ENCODE data around the gene MYO1D. TPM values are rescaled to one million over a fixed set of nuclear protein-coding genes. Genes with fewer than 3 reads are reported as not detected.

MYO1D gene
- total RNA-seq, 1 experiment from 2014 or later, result 35.7 TPM

DNA sequence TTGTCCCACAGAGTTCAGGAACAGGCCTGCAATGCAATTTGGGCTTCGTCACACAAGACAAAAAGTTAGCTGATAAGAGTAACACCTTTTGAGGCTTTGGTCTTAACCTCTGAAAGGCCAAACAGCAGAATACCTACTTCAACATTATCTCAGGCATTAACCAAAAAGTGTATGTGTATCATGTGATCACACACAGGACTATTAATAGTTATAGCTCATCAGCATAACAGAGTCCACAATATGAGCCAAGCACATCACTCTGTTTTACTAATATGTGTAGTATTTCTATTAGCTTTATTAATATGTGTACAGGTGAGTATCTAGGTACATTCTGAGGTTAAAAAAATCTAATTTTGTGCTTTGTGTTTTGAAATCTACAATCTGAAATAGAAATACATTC is 30.8 kb downstream of the MYO1D start:
- TF ChIP-seq EZH2phosphoT487 (IDR thresholded peaks at IDR 0.05; ENCODE audit: borderline replicate concordance) (no peak), YY1 (IDR thresholded peaks at IDR 0.05; ENCODE audit: extremely low read depth, insufficient replicate concordance, low read depth, low read length) (no peak), ZFX (IDR thresholded peaks at IDR 0.05) (no peak), EZH2 (IDR thresholded peaks at IDR 0.05) (no peak), TCF7L2 (IDR thresholded peaks at IDR 0.05; ENCODE audit: borderline replicate concordance, extremely low read depth, insufficient read depth, insufficient read length) (no peak), POLR2A (IDR thresholded peaks at IDR 0.05; ENCODE audit: borderline replicate concordance, extremely low read depth, insufficient read depth, insufficient read length) (no peak), EGR1 (IDR thresholded peaks at IDR 0.05; ENCODE audit: low read depth) (no peak), SP1 (IDR thresholded peaks at IDR 0.05; ENCODE audit: low read depth) (no peak), ZNF274 (IDR thresholded peaks at IDR 0.05; ENCODE audit: low read depth, low read length) (no peak), ELF1 (IDR thresholded peaks at IDR 0.05; ENCODE audit: borderline replicate concordance, low read depth) (no peak), FOSL1 (IDR thresholded peaks at IDR 0.05; ENCODE audit: low read depth) (no peak), POLR2AphosphoS5 (IDR thresholded peaks at IDR 0.05; ENCODE audit: low read depth, low read length) (no peak), SIN3A (IDR thresholded peaks at IDR 0.05; ENCODE audit: low read depth) (no peak), RAD21 (IDR thresholded peaks at IDR 0.05; ENCODE audit: low read depth) (no peak), JUND (IDR thresholded peaks at IDR 0.05) (no peak)
- TF ChIP-seq, protein P1, sequence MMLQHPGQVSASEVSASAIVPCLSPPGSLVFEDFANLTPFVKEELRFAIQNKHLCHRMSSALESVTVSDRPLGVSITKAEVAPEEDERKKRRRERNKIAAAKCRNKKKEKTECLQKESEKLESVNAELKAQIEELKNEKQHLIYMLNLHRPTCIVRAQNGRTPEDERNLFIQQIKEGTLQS (IDR thresholded peaks at IDR 0.05), result no peak
- TF ChIP-seq, protein P2, sequence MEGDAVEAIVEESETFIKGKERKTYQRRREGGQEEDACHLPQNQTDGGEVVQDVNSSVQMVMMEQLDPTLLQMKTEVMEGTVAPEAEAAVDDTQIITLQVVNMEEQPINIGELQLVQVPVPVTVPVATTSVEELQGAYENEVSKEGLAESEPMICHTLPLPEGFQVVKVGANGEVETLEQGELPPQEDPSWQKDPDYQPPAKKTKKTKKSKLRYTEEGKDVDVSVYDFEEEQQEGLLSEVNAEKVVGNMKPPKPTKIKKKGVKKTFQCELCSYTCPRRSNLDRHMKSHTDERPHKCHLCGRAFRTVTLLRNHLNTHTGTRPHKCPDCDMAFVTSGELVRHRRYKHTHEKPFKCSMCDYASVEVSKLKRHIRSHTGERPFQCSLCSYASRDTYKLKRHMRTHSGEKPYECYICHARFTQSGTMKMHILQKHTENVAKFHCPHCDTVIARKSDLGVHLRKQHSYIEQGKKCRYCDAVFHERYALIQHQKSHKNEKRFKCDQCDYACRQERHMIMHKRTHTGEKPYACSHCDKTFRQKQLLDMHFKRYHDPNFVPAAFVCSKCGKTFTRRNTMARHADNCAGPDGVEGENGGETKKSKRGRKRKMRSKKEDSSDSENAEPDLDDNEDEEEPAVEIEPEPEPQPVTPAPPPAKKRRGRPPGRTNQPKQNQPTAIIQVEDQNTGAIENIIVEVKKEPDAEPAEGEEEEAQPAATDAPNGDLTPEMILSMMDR (IDR thresholded peaks at IDR 0.05 in 2 of 3, conservative IDR thresholded peaks at IDR 0.05 in 1 of 3; ENCODE audit: borderline replicate concordance in 1 of 3, insufficient read depth in 1 of 3, low read depth in 2 of 3, low read length in 2 of 3), result no peak
- TF ChIP-seq, protein P3, sequence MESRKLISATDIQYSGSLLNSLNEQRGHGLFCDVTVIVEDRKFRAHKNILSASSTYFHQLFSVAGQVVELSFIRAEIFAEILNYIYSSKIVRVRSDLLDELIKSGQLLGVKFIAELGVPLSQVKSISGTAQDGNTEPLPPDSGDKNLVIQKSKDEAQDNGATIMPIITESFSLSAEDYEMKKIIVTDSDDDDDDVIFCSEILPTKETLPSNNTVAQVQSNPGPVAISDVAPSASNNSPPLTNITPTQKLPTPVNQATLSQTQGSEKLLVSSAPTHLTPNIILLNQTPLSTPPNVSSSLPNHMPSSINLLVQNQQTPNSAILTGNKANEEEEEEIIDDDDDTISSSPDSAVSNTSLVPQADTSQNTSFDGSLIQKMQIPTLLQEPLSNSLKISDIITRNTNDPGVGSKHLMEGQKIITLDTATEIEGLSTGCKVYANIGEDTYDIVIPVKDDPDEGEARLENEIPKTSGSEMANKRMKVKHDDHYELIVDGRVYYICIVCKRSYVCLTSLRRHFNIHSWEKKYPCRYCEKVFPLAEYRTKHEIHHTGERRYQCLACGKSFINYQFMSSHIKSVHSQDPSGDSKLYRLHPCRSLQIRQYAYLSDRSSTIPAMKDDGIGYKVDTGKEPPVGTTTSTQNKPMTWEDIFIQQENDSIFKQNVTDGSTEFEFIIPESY (IDR thresholded peaks at IDR 0.05; ENCODE audit: extremely low read depth, insufficient replicate concordance, low read length), result no peak
- TF ChIP-seq, protein P4, sequence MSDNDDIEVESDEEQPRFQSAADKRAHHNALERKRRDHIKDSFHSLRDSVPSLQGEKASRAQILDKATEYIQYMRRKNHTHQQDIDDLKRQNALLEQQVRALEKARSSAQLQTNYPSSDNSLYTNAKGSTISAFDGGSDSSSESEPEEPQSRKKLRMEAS (IDR thresholded peaks at IDR 0.05), result no peak
- no peak for ATAC-seq
- POLR2A ChIA-PET, result no interaction called here

More for the DNA sequence above, 30.8 kb downstream of the MYO1D start:
- H3K9ac ChIP-seq (ENCODE audit: low read length), result no peak overlapping the region
- H4K20me1 ChIP-seq (ENCODE audit: insufficient read depth), result no peaks in the 10 kb centered on the region
- no peaks in the 10 kb centered on the region for H3K27me3 ChIP-seq (ENCODE audit: insufficient read depth, low read length)
- no peaks in the 10 kb centered on the region for H3K4me1 ChIP-seq (ENCODE audit: control insufficient read depth in 1 of 2, insufficient read depth in 2 of 2, low read length in 2 of 2)
- ChIA-PET RAD21 (ENCODE audit: low non-redundant PET in 1 of 2, low total read pairs in 2 of 2, uncharacterized antibody in 2 of 2, unreplicated experiment in 2 of 2) (no interaction called here), CTCF (no interaction called here)
- intact Hi-C loops (cut with micrococcal nuclease), result no loop called here
- H3K36me3 ChIP-seq (ENCODE audit: control insufficient read depth in 1 of 2, insufficient read depth in 2 of 2, low read length in 2 of 2), result no peaks in the 10 kb centered on the region
- H3K4me3 ChIP-seq (replicated peaks in 1 of 2; ENCODE audit: low read depth in 1 of 2, low read length in 2 of 2), result no peak overlapping the region
- no peaks in the 10 kb centered on the region for H3K79me2 ChIP-seq (ENCODE audit: insufficient read depth, low read length)
- no TSS peak for BruUV-seq (replicated peaks)
- H3K4me2 ChIP-seq (ENCODE audit: low read length), result no peak overlapping the region
- H3K9me2 ChIP-seq (ENCODE audit: insufficient read depth), result no peaks in the 10 kb centered on the region
- H3K27ac ChIP-seq (ENCODE audit: low read depth, low read length), result no peak overlapping the region
- no peak overlapping the region for H2AFZ ChIP-seq (ENCODE audit: low read depth, low read length, poor library complexity, severe bottlenecking)
- no peak for DNase-seq (ENCODE audit: low read depth, low spot score)
- no peaks in the 10 kb centered on the region for H3K9me3 ChIP-seq (ENCODE audit: control insufficient read depth in 1 of 2, insufficient read depth in 1 of 2, low read depth in 1 of 2, low read length in 2 of 2)

Measured in HCT116 (cell line).